GDM1 (cell line): ENCODE results near the gene MCM9.
"Not testable (repeated sequence)": the region's sequence is repeated elsewhere in the genome, so short reads cannot be mapped to it uniquely, and the experiment has no call there.

Experiments used
- DNase-seq: peaks from one replicate; lab custom pipeline; 2025; lab: John Stamatoyannopoulos, UW

MCM9 gene

GRCh38 chr6:118799826-118800225 lies 135.1 kb downstream of the MCM9 start:
- DNase-seq = no peak

GRCh38 chr6:118796548-118796947 lies 138.4 kb downstream of the MCM9 start:
- DNase-seq = not testable (repeated sequence)

- no peak for DNase-seq
These were observed 143.5 kb downstream of the MCM9 start for GRCh38 chr6:118791499-118791898.

GRCh38 chr6:118789954-118790353 lies 145.0 kb downstream of the MCM9 start:
- no peak for DNase-seq

GRCh38 chr6:118789419-118789818 lies 145.5 kb downstream of the MCM9 start:
- DNase-seq = no peak

GRCh38 chr6:118788702-118789101 lies 146.3 kb downstream of the MCM9 start:
- DNase-seq = no peak

- DNase-seq = no peak
These were observed 147.1 kb downstream of the MCM9 start for GRCh38 chr6:118787724-118788423.

GRCh38 chr6:118786596-118787453 lies 148.1 kb downstream of the MCM9 start:
- DNase-seq = no peak

GRCh38 chr6:118785601-118786000 lies 149.4 kb downstream of the MCM9 start:
- DNase-seq = no peak

- no peak for DNase-seq
These were observed 150.3 kb downstream of the MCM9 start for GRCh38 chr6:118784641-118785164.

GRCh38 chr6:118783931-118784550 lies 150.9 kb downstream of the MCM9 start:
- no peak for DNase-seq

GRCh38 chr6:118782651-118783050 lies 152.3 kb downstream of the MCM9 start:
- DNase-seq = no peak

- DNase-seq = no peak
These were observed 153.1 kb downstream of the MCM9 start for GRCh38 chr6:118781897-118782296.

- DNase-seq = no peak
These were observed 154.3 kb downstream of the MCM9 start for GRCh38 chr6:118780668-118781067.

- DNase-seq = peak; percentile 38
These were observed 158.1 kb downstream of the MCM9 start for GRCh38 chr6:118776607-118777549.

GRCh38 chr6:118775381-118775780 lies 159.6 kb downstream of the MCM9 start:
- no peak for DNase-seq

GRCh38 chr6:118774581-118774980 lies 160.4 kb downstream of the MCM9 start:
- DNase-seq = no peak

GRCh38 chr6:118772886-118773285 lies 162.1 kb downstream of the MCM9 start:
- DNase-seq = no peak

- no peak for DNase-seq
These were observed 163.7 kb downstream of the MCM9 start for GRCh38 chr6:118771253-118771652.

- DNase-seq = no peak
These were observed 164.1 kb downstream of the MCM9 start for GRCh38 chr6:118770835-118771234.

- no peak for DNase-seq
These were observed 164.7 kb downstream of the MCM9 start for GRCh38 chr6:118770112-118770788.
